HG02610 (cell line): ENCODE measurements around the gene BOC.
A peak's percentile ranks its signal among the peaks of the same experiment; 100 is the strongest.

Experiments used
- ATAC-seq: cut with Tn5 transposase; IDR thresholded peaks from one replicate; pipeline ENCODE4 v1.9.1; 2021; ENCODE audit warnings: mild to moderate bottlenecking, moderate library complexity; ENCODE audit not compliant: unreplicated experiment

BOC gene

GRCh38 chr3:113223475-113224281 lies 12.3 kb downstream of the BOC start:
- no peak for ATAC-seq

- ATAC-seq = no peak
These were observed 13.9 kb downstream of the BOC start for GRCh38 chr3:113225286-113225685.

- no peak for ATAC-seq
These were observed 15.1 kb downstream of the BOC start for GRCh38 chr3:113226491-113226890.

- no peak for ATAC-seq
These were observed 15.8 kb downstream of the BOC start for GRCh38 chr3:113227146-113227545.

GRCh38 chr3:113228498-113229286 lies 17.3 kb downstream of the BOC start:
- no peak for ATAC-seq

GRCh38 chr3:113231391-113231790 lies 20.0 kb downstream of the BOC start:
- no peak for ATAC-seq

- ATAC-seq = peak; percentile 56
These were observed 20.5 kb downstream of the BOC start for GRCh38 chr3:113231827-113232253.

- no peak for ATAC-seq
These were observed 21.0 kb downstream of the BOC start for GRCh38 chr3:113232342-113232741.

GRCh38 chr3:113233497-113233896 lies 22.1 kb downstream of the BOC start:
- no peak for ATAC-seq

- ATAC-seq = no peak
These were observed 22.7 kb downstream of the BOC start for GRCh38 chr3:113234028-113234427.

- ATAC-seq = no peak
These were observed 23.4 kb downstream of the BOC start for GRCh38 chr3:113234688-113235260.

GRCh38 chr3:113238503-113238902 lies 27.1 kb downstream of the BOC start:
- ATAC-seq = no peak

GRCh38 chr3:113240841-113241240 lies 29.5 kb downstream of the BOC start:
- ATAC-seq = no peak

- no peak for ATAC-seq
These were observed 30.1 kb downstream of the BOC start for GRCh38 chr3:113241292-113242095.

- ATAC-seq = no peak
These were observed 30.8 kb downstream of the BOC start for GRCh38 chr3:113242096-113242581.

GRCh38 chr3:113243071-113243470 lies 31.7 kb downstream of the BOC start:
- ATAC-seq = no peak

GRCh38 chr3:113243846-113244245 lies 32.5 kb downstream of the BOC start:
- ATAC-seq = no peak

GRCh38 chr3:113245761-113246161 lies 34.4 kb downstream of the BOC start:
- no peak for ATAC-seq

- ATAC-seq = no peak
These were observed 35.7 kb downstream of the BOC start for GRCh38 chr3:113247068-113247467.

GRCh38 chr3:113247675-113248458 lies 36.5 kb downstream of the BOC start:
- ATAC-seq = no peak
